Stomach (tissue), 4 donors: Measurements from ENCODE around the gene SLC18A2.

Experiments
- EP300 ChIP-seq: sonication (generic); formaldehyde crosslinking; IDR thresholded peaks from one replicate; pipeline ENCODE4 v1.6.1; 2017; ENCODE audit warnings: antibody characterized with exemption
- POLR2A ChIP-seq, 4 donors: fragments of 450-650 bp; IDR thresholded peaks; one replicate each; pipeline ENCODE4 v1.6.1; 2016; ENCODE audit warnings: antibody characterized with exemption in 4 of 4, control low read depth in 2 of 4, mild to moderate bottlenecking in 1 of 4, moderate library complexity in 1 of 4
- POLR2AphosphoS5 ChIP-seq, 3 donors: sonication (generic); formaldehyde crosslinking; IDR thresholded peaks; one replicate each; pipeline ENCODE4 v1.6.1; 2016; ENCODE audit warnings: antibody characterized with exemption in 3 of 3
- TF ChIP-seq, protein P1 (sequence below), 7 experiments: fragments of 450-650 bp in 4 of 7; fragments of 200-600 bp in 3 of 7; sonication (generic) in 3 of 7; IDR thresholded peaks; one replicate each; pipeline ENCODE4 v1.5.1; 2016 to 2019; ENCODE audit warnings: antibody characterized with exemption in 7 of 7, control low read depth in 2 of 7, mild to moderate bottlenecking in 1 of 7

DNA sequence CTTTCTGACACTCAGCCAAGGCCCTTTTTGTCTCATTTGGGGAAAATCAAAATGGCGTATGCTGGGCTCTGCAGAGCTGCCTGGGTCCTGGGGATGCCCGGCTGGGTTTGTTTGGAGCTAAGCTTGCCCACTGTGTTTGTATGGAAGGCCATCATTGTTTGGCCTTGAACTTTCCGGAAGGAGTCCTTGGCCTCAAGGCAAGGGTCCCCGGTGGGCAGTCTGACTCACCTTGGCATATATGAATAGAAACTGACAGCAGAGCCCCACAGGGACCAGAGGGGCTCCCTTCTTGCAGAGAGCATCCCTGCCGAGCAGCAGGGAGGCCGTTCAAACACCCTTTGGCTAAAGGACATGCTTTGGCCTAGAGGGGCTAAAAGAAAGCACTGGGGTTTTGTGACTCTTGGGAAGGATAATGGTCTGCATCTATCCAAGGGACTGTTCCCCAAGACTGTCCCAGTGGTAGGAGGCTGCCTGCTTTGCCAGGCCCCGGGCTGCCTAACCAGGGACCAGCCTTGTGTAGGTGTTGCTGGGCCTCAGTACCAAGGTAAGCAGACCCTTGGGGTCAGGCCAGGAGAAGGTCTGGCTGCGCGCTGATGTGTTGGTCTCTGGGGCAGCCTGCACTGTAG is 15.0 kb downstream of the SLC18A2 start:
- TF ChIP-seq POLR2A (IDR thresholded peaks at IDR 0.05), result no peak
- TF ChIP-seq, protein P1, sequence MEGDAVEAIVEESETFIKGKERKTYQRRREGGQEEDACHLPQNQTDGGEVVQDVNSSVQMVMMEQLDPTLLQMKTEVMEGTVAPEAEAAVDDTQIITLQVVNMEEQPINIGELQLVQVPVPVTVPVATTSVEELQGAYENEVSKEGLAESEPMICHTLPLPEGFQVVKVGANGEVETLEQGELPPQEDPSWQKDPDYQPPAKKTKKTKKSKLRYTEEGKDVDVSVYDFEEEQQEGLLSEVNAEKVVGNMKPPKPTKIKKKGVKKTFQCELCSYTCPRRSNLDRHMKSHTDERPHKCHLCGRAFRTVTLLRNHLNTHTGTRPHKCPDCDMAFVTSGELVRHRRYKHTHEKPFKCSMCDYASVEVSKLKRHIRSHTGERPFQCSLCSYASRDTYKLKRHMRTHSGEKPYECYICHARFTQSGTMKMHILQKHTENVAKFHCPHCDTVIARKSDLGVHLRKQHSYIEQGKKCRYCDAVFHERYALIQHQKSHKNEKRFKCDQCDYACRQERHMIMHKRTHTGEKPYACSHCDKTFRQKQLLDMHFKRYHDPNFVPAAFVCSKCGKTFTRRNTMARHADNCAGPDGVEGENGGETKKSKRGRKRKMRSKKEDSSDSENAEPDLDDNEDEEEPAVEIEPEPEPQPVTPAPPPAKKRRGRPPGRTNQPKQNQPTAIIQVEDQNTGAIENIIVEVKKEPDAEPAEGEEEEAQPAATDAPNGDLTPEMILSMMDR (IDR thresholded peaks at IDR 0.05), result no peak
- TF ChIP-seq POLR2AphosphoS5 (IDR thresholded peaks at IDR 0.05), result no peak
- no peak for TF ChIP-seq EP300
